ENCODE measurements around the gene SFRP2.

Gene SFRP2

DNA sequence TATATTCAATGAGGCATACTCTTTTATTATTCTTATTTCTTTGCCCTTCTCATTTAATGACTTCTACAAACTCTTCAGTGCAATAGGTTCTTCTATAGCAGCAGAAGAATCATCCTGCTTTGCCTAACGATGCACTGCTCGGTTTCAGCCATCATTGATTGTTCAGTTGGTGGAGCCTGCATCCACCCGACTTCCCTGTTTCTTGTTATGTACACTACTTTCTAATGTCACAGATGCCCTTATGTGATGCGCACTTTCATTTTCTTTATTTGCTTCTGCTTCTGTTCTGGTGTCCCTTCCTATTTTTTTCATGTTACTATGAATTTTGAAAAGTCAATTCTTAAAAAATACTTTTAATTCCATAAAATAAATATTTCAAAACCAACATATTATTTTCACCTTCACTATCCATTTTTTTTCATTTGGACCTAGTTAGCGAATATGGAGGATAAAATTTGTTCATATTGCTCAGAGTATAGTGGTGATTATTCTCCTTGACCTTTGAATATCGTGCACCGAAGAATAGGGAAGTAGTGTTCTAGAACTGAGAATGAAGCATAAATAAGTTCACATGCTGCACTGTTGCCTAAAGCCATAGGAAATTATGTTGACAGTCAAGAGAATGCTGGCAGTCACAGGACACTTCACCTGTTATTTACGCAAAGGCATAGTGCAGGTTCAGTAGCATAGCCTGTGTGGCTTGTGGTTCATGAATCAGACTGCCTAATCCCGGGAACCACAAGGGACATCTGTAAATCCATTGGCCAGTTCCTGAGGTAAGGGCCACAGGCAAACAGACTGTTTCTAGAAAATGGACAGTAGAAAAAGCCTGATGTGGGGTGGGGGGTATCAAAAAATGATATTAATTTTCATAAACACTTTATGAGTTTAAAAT, 21.3 kb upstream of the SFRP2 start:
- DNase-seq (ENCODE audit: insufficient read length, low spot score), result no peak
- FAIRE-seq, result peak; percentile 21
- TF ChIP-seq, protein P1, sequence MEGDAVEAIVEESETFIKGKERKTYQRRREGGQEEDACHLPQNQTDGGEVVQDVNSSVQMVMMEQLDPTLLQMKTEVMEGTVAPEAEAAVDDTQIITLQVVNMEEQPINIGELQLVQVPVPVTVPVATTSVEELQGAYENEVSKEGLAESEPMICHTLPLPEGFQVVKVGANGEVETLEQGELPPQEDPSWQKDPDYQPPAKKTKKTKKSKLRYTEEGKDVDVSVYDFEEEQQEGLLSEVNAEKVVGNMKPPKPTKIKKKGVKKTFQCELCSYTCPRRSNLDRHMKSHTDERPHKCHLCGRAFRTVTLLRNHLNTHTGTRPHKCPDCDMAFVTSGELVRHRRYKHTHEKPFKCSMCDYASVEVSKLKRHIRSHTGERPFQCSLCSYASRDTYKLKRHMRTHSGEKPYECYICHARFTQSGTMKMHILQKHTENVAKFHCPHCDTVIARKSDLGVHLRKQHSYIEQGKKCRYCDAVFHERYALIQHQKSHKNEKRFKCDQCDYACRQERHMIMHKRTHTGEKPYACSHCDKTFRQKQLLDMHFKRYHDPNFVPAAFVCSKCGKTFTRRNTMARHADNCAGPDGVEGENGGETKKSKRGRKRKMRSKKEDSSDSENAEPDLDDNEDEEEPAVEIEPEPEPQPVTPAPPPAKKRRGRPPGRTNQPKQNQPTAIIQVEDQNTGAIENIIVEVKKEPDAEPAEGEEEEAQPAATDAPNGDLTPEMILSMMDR (IDR thresholded peaks at IDR 0.05; ENCODE audit: insufficient read depth, missing control alignments), result no peak

DNA sequence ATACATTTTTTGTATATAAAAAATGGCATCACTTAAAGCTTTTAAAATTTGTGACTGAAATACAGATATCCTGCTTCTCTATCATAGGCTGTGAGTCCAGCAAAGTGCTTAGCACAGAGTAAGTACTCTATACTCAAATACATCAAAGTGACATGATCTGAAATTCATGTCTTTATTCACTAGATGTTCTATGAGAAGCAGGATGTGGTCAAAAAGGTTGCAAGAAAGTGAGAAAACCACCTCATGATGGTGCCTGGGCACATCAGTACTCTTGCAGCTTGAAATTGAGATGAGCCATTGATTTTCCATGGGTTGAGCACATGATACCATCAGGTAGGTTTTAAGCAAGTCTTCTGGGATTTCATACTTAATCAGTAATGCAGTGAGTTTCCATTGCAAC, 20.4 kb upstream of the SFRP2 start:
- DNase-seq (ENCODE audit: insufficient read length, low spot score), result no peak
- FAIRE-seq, result no peak
- TF ChIP-seq, protein P1 (IDR thresholded peaks at IDR 0.05; ENCODE audit: insufficient read depth, missing control alignments), result no peak

GRCh38 chr4:153808175-153808574, 19.3 kb upstream of the SFRP2 start:
- DNase-seq (ENCODE audit: insufficient read length, low spot score) (no peak), FAIRE-seq (no peak)
- TF ChIP-seq, protein P1 (IDR thresholded peaks at IDR 0.05; ENCODE audit: insufficient read depth, missing control alignments), result no peak

DNA sequence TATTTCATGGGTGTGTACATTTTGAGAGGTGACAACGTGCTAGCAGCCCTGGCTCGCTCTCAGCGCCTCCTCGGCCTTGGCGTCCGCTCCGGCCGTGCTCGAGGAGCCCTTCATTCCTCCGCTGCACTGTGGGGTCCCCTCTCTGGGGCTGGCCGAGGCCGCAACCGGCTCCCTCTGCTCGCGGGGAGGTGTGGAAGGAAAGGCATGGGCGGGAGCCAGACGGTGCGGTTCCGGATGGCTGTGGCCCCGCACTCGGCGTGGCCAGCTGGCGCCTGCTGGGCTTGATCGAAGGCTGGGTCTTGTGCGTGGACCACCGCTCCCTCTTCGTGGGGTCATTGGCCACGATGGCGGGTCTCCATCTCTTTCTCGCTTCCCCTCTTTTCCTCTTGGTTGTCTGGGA, 17.2 kb upstream of the SFRP2 start:
- DNase-seq (ENCODE audit: insufficient read length, low spot score), result no peak
- FAIRE-seq, result no peak
- TF ChIP-seq, protein P1 (IDR thresholded peaks at IDR 0.05; ENCODE audit: insufficient read depth, missing control alignments), result no peak

DNA sequence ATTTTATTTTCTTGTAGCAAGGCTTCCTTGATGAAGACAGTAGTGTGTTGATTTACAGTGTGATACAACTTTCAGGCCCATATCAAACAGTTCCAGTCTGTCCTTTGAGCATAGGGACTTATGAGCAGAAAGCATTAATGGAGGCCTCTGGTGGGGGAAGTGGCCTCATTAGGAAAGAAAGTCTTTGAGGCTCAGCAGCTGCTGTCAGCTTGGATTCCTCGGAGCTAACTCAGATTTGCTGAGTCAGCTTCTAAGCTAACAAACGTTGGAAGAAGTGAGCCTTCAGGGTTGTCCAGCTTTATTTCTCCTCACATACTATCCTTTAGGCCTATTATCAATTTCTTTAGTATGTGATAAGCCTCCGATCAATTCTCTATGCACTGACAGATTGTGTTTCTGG, 15.8 kb upstream of the SFRP2 start:
- DNase-seq (ENCODE audit: insufficient read length, low spot score), result no peak
- no peak for FAIRE-seq
- TF ChIP-seq, protein P1 (IDR thresholded peaks at IDR 0.05; ENCODE audit: insufficient read depth, missing control alignments), result no peak

- TF ChIP-seq, protein P1 (IDR thresholded peaks at IDR 0.05; ENCODE audit: insufficient read depth, missing control alignments), result no peak
- DNase-seq (ENCODE audit: insufficient read length, low spot score) (no peak), FAIRE-seq (peak; percentile 67)
These were observed 10.8 kb upstream of the SFRP2 start for GRCh38 chr4:153799694-153800074.
